Ishikawa (cell line): Measurements from ENCODE around the gene AMFR.

Experiments used
- CEBPB ChIP-seq: IDR thresholded peaks from 2 replicates; pipeline ENCODE4 v1.6.1; 2012
- CREB1 ChIP-seq: IDR thresholded peaks from 2 replicates; pipeline ENCODE4 v1.6.1; 2012; ENCODE audit warnings: low read depth
- EGR1 ChIP-seq: IDR thresholded peaks from 2 replicates; pipeline ENCODE4 v1.6.1; 2012
- EP300 ChIP-seq: IDR thresholded peaks from 2 replicates; pipeline ENCODE4 v1.6.1; 2012; ENCODE audit warnings: borderline replicate concordance
- FOXM1 ChIP-seq: IDR thresholded peaks from 2 replicates; pipeline ENCODE4 v1.6.1; 2012; ENCODE audit warnings: low read depth, borderline replicate concordance
- NFIC ChIP-seq: IDR thresholded peaks from 2 replicates; pipeline ENCODE4 v1.6.1; 2012
- RAD21 ChIP-seq: IDR thresholded peaks from 2 replicates; pipeline ENCODE4 v1.6.1; 2012; ENCODE audit warnings: low read depth
- TAF1 ChIP-seq: IDR thresholded peaks from 2 replicates; pipeline ENCODE4 v1.6.1; 2012; ENCODE audit warnings: low read depth, mild to moderate bottlenecking
- TCF12 ChIP-seq: IDR thresholded peaks from 2 replicates; pipeline ENCODE4 v1.6.1; 2012; ENCODE audit warnings: low read depth
- TEAD4 ChIP-seq: IDR thresholded peaks from 2 replicates; pipeline ENCODE4 v1.6.1; 2012
- YY1 ChIP-seq: IDR thresholded peaks from 2 replicates; pipeline ENCODE4 v1.6.1; 2012; ENCODE audit warnings: low read depth
- ZBTB7A ChIP-seq: IDR thresholded peaks from 2 replicates; pipeline ENCODE4 v1.6.1; 2012; ENCODE audit warnings: low read depth
- TF ChIP-seq, protein P1 (sequence below): IDR thresholded peaks from 2 replicates; pipeline ENCODE4 v1.6.1; 2012; ENCODE audit warnings: low read depth, mild to moderate bottlenecking
- TF ChIP-seq, protein P2 (sequence below): IDR thresholded peaks from 2 replicates; pipeline ENCODE4 v1.6.1; 2012
- TF ChIP-seq, protein P3 (sequence below): IDR thresholded peaks from 2 replicates; pipeline ENCODE4 v1.6.1; 2012

The AMFR gene

DNA sequence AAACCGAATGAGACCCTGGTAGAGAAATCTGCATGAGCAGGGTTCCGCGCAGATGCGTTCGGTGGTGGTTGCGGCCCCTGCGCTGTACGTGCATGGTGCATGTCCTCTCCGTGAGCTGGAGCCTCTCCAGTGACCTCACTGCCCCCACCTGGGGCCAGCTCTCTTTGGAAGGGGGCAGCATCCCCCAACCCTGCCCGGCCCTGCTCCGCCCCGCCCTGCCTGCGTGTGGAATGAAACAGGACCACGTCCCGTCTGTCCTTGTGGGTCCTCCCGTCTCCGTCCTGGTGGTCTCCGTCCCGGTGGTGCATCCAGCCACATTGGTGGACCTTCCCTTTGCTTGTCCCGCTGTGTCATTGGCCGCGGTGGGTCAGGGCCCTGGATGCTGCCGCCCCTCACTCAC, 84.9 kb downstream of the AMFR start:
- TF ChIP-seq CEBPB (no peak), TEAD4 (no peak), EGR1 (no peak), CREB1 (no peak), NFIC (no peak), EP300 (no peak), TAF1 (no peak), RAD21 (no peak), ZBTB7A (no peak), TCF12 (no peak), YY1 (no peak), FOXM1 (no peak)
- TF ChIP-seq, protein P1, sequence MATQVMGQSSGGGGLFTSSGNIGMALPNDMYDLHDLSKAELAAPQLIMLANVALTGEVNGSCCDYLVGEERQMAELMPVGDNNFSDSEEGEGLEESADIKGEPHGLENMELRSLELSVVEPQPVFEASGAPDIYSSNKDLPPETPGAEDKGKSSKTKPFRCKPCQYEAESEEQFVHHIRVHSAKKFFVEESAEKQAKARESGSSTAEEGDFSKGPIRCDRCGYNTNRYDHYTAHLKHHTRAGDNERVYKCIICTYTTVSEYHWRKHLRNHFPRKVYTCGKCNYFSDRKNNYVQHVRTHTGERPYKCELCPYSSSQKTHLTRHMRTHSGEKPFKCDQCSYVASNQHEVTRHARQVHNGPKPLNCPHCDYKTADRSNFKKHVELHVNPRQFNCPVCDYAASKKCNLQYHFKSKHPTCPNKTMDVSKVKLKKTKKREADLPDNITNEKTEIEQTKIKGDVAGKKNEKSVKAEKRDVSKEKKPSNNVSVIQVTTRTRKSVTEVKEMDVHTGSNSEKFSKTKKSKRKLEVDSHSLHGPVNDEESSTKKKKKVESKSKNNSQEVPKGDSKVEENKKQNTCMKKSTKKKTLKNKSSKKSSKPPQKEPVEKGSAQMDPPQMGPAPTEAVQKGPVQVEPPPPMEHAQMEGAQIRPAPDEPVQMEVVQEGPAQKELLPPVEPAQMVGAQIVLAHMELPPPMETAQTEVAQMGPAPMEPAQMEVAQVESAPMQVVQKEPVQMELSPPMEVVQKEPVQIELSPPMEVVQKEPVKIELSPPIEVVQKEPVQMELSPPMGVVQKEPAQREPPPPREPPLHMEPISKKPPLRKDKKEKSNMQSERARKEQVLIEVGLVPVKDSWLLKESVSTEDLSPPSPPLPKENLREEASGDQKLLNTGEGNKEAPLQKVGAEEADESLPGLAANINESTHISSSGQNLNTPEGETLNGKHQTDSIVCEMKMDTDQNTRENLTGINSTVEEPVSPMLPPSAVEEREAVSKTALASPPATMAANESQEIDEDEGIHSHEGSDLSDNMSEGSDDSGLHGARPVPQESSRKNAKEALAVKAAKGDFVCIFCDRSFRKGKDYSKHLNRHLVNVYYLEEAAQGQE: no peak
- TF ChIP-seq, protein P2, sequence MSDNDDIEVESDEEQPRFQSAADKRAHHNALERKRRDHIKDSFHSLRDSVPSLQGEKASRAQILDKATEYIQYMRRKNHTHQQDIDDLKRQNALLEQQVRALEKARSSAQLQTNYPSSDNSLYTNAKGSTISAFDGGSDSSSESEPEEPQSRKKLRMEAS: no peak

DNA sequence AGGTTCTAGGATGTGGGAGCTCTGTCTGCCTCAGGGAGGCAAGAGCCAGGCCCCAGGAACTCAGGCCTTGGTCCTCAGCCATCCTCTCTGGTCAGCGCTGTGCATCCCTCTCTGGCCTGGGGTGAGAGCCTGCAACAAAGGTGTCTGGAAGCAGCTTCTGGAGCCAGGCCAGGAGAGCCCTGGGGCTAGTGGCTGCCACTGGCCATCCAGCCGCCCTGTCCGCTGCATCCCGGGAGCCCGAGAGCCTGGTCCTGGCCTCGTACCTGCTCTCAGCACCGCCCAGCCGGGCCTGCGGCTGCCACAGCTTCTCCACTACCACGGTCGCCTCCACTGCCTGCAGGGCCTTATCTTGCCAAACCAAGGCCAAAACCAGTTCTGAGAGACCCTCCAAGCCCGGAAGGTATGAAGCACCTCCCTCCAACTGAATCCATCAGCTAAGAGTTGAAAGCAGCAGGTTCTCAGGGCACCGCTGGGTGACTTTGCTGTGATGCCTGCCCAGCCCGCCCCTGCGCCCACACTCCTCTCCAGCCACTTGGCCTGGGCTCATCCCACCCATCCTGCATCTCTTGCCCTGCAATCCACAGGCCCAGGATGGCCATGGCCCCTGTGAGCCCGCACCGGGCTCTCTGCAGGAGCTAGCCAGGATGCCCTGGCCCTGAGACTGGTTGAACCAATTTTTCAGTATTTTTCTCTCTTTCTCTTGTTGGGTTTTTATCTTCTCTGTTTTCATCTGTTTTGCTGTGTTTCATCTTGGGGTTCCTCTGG, 85.7 kb downstream of the AMFR start:
- TF ChIP-seq FOXM1: no peak
- TF ChIP-seq CEBPB: no peak
- TF ChIP-seq, protein P1: no peak
- TF ChIP-seq EGR1: no peak

DNA sequence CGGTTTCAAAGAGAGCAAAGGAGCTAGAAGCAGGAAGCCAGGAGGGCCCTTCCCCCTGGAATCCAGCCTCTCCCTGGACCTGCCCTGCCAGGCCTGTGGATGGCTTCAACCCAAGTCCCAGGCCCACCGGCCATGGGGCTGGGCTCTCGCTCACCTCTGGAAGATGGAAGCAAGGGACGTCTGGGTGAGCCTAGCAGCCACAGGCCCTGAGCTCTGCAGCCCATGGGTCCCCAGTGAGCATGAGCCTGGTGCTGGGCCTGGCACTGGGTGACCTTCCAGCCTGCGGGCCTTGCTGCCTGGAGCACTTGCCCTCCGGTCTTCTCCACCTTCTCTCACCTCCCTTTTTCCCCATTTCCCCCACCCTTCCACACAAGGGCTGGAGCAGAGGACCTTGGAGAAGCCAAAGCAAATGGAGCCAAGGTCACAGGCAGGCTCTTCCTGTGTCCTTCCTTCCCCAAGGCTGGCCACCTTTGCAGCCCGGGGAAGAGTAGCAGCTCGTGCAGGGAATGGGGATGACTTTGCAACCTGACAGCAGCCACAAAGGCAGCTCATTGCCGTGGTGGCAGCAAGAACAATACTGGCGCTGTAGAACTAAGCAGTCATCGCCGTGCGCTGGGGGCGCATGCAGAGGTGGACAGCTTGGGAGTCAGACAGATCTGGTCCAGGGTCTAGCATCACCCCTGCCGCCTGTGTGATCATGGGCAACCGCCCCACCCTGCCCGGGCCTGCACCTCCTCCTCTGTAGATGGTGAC, 86.6 kb downstream of the AMFR start:
- TF ChIP-seq YY1: no peak
- TF ChIP-seq ZBTB7A: no peak
- no peak for TF ChIP-seq FOXM1
- TF ChIP-seq NFIC: no peak
- no peak for TF ChIP-seq RAD21
- TF ChIP-seq TCF12: no peak
- TF ChIP-seq EP300: no peak
- TF ChIP-seq TAF1: no peak
- TF ChIP-seq, protein P3, sequence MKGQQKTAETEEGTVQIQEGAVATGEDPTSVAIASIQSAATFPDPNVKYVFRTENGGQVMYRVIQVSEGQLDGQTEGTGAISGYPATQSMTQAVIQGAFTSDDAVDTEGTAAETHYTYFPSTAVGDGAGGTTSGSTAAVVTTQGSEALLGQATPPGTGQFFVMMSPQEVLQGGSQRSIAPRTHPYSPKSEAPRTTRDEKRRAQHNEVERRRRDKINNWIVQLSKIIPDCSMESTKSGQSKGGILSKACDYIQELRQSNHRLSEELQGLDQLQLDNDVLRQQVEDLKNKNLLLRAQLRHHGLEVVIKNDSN: no peak
- no peak for TF ChIP-seq CEBPB
- no peak for TF ChIP-seq TEAD4
- TF ChIP-seq EGR1: no peak
- TF ChIP-seq, protein P2: no peak
- no peak for TF ChIP-seq CREB1
- TF ChIP-seq, protein P1: no peak

DNA sequence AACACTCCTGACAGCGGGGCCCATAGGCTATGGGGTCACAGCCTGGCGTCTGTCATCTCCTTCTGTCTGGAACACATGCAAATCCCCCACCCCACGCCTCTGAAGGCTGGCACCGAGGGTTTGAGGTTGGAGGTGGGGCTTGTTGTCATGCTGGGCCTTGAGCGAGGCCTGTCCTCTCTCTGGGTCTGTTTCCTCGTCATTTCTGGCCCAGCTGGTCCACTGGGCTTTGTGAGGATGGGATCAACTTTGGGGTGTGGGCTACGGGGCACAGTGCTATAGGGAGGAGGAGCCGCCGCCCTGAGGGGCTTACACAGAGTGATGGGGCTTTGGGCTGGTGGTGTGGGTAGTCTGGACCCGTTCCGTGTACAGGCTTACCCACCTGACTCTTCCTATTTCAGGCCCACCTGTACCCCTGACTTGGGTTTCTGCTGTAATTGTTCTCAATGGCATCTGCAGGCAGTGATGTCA, 87.5 kb downstream of the AMFR start:
- TF ChIP-seq EP300 (no peak), CREB1 (no peak), EGR1 (no peak), TCF12 (no peak), YY1 (no peak)
